DMS79 treated with DMSO at 0.1 percent for 48 hours (cell line): ENCODE results near the gene SH3RF3.

ENCODE experiments used
- DNase-seq: peaks from one replicate; lab custom pipeline; 2025; lab: John Stamatoyannopoulos, UW

Gene SH3RF3

DNA sequence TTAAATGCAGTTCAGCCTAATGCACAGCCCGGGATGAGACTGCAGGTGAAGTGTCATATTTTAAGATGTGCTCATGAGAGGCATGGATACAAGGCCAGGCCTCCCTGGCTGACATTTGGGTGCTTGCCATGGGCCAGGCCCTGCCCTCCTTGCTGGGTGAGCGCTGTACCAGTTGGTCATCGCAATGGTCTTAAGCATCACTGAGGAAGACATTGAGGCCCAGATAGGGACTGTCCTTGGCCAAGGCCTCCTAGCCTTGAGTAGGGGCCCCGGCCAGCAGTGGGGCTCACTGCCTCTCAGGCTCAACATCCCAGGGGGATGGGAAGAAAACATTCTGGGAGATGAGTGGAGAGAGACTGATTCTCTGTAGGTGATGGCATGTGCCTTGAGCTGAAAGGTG, 184.3 kb downstream of the SH3RF3 start:
- no peak for DNase-seq

DNA sequence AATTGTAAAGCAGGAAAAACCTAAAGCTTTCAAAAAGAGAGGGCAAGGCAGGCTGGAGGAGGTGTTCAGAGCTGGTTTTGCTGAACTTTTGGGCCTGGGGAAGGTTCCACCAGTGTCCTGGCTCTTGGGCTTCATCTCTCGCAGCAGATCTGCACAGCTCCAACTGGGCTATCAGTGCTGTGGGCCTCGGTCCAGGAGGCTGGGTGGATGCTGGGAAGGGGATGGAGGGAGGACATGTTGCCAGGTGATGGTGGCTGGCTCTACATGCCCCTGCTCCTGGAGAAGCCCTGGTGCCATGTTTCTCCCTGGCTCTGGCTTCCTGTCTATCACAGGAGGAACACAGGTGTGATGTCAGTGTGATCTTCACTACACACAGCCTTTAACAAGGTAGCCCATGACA, 187.1 kb downstream of the SH3RF3 start:
- DNase-seq = no peak

DNA sequence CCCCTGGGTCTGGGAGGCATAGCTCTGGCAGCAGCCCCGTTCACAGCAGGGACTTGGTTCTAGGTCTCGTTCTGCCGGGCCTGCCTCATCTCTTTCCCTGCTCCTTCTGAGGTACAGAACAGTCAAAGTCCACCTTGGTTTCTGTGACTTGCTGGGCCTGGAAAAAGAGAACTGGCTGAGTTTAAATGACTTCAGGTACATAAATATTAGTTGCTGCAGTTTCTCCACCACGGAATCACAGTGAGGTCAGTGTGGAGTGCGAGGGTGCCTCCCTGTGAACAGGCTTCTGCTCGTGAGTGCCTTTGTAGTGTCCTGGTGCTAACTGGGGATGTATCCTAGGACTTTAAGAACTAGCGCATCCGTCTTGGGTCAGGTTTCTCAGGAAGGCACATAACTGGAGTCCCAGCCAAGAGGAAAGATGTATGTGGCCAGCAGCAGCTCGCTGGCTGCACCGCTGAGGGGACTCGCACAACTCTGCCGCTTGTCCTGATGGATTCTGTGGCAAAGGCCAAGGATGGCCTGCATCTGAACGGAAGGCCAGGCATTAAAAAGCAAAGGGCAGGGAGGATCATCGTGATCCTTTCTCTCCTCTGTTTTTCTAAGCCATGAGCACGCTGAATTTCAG, 188.6 kb downstream of the SH3RF3 start:
- no peak for DNase-seq

DNA sequence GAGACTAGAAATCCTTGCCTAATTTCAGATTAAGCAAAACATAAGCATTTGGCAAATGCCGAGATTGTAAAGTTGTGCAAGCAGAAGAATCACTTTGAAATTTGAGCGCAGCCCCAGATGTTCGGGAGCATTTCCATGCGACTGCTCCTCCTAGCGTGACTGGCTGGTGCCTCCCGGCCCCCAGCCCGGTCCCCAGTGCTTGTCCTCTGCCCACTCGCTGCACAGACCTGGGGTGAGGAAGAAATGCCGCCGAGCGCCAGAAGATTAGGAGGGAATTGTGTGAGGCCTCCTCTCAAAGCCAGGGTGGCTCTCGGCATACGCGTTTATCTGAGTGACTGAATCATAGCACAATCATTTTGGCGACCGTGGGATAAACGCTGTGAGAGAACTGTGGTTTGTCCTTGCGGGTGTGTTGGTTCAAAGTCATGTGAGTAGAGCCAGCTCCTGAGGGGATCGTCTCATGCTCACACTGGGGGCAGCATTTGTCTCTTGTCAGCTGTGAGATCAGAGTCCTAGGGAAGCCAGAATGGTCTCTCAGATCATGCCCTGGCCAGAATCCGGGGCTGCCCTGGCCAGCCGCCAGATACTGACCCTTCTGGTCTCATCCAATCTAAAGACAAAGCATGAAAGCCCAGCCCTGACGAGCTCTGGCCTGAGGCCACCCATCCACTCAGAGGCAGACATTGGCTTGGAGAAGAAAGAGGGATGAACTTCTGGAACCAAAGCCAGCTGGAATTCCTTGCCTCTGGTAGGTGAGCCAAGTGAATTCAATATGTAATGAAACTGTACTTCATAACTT, 189.3 kb downstream of the SH3RF3 start:
- DNase-seq = peak; percentile 49

DNA sequence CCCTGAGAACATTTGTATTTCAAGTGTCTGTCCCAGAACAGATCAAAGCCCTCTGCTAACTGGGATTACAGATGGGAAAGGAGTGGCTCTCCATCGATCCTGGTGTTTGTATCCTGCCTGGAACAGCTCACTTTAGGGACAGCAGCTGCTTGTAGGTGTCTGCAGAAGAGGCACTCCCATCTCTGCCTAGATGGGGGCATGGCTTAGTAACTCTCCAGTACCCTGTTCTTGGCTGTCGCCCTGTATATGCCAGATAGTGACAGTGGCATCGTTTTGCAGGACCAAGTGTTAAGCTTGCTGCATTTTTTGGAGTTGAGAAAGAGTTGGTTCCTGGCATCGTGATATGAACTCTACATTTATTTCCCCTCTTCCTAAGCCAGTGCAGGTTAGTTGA, 189.9 kb downstream of the SH3RF3 start:
- DNase-seq = no peak

DNA sequence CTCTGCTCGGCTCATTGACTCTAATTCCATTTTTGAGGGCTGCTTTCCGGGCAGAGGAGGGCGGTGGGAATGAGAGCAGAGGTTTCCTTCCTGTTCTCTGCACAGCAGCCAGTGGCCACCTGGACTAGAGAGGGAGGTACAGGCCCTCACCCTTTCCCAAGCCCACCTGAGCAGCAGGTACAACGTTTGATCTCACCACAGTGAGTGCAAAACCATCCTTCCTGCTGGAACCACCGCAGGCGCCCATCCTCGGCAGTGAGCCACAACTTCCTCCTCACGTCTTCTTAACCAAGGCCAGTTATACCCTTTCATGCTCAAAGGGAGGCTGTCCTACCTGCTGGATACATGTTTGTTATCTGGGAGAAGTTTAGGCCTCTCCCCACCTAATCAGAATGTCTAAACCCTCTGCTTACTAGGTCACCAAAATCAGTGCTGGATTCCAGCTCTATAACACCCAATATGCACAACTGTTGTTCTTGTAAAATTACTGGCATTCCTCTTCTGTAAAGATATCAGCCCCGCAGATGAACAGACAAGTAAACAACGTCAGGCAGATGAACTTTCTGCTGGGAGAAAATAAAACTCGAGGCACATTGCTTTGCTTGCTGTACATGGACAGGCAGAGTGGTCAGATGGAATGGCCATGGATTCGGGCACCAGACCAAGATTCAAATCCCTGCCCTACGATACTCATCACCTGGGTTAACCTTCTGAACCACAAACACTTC, 191.4 kb downstream of the SH3RF3 start:
- DNase-seq = no peak

DNA sequence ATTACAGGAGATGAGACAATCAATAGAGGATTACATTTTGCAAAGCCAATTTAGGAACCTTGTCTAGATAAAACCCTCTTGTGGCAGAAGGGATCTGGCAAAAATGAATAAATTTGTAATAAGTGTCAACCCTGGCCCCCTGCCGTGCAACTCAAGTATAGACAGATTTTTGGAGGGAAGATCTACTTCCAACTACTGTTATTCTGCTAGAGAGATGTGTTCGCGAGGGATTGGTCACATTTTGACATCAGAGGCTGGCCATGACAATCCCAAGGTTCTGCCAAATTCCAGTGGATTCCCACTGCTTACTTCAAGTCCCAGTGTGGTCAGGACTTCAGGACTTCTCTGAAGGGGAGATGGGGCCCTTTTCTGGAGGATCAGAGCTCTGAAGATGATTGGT, 192.6 kb downstream of the SH3RF3 start:
- DNase-seq = no peak

DNA sequence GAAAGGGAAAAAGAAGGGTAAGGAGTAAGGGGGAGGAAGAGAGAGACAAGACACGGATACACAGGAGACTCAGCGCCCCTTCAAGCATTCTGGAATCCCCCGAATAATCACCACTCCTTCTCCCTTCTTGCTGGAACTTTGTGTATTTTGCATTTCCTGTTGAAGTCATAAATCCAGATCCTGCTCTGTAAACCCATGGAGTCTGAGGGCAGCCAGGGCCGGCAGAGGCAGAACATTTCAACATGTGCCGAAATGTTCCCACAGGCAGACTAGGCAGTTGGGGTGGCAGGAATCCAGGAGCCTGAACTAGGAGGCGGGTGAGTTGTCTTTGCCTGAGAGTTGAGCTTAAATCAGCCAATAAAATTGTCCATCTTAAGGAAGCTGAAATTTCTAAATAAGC, 193.1 kb downstream of the SH3RF3 start:
- DNase-seq = no peak

DNA sequence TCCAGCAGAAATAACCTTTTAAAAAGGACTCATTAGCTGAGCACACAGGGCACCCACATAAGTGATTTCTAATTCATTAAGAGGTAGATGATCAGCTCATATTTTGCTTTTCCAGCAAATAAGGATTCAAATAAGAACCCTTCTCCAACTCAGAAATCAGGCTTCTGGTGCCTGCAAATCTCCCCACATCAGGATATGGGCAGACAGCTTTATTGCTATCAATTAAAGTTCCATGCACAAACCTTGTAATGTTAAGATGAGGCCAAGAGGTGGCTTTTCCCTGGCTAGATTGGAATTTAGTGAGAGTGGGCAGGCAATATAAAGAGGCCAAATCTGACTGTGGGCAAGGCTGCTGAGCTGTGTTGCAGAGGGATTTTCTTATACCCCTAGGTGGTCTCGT, 193.6 kb downstream of the SH3RF3 start:
- DNase-seq = no peak

DNA sequence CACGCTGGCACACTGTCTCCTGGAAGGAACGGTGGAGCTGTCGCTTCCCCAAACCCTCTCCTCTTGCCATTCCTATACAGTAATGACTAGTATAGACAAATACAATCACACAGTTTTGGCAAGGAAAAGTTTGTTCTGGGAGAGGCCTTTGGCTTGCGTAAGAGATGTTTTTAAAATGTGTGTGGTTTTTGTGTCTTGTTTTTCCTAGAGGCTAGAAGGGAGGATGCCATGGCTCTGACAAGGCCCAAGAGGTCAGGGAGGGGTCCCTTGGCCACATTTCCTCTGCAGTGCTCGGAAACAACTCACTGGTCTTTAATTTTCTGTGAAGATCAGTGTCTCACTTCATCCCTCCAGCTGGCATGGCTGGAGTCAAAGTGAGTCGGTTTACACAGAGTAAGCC, 195.9 kb downstream of the SH3RF3 start:
- no peak for DNase-seq

DNA sequence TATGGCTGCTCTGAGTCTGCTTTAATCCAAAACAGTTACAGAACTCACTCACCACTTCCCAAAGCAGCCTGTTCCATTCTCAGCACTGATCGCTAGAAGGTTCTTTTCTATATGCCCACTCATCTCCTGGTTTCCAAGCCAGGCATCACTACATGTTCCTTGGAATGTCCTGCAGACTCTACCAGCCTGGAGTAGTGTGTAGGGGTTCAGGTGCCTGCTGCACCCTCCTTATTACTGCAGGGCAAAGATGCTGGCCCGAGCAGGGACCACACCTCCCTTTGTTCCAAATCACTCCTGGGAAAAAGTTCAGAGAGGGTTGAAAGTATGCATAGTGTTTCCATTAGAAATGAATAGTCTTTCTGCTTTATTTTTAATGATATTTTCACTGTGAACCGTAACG, 196.6 kb downstream of the SH3RF3 start:
- DNase-seq = no peak

DNA sequence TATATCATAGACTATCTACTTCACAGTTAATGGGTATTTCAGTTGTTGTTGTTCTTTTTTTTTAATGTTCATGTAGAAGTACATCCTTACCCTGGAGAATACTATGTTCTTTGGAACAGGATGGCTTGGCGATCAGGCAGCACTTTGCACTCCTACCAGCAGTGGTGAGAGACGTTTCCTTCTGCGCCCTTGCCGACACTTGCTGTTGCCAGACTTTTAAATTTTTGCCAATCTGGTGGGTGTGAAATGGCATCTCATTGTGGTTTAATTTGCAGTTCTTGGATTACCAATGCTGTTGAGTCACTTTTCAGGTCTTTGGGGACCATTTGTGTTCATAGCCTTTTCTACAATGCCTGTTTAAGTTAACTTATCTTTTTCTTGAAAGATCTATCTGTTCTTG, 197.3 kb downstream of the SH3RF3 start:
- DNase-seq = no peak

DNA sequence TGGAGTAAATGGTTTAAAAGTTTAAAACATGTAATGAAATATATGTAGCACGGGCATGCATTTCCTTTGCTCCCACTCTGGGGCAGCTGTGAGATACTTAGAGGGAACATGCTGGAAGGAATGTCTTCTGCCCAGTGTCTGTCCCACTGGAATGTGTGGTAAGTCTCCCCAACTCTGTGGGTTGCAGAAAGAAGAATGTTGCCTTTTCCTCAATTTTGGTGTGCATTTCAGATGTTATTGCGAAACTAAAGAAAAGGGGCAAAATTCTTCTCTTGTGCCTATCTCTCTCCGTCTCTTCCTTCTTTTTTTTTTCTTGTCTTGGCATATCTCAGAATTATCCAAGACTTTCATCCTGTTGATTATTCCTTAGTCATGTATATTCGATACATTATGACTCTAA, 201.1 kb downstream of the SH3RF3 start:
- DNase-seq = no peak

DNA sequence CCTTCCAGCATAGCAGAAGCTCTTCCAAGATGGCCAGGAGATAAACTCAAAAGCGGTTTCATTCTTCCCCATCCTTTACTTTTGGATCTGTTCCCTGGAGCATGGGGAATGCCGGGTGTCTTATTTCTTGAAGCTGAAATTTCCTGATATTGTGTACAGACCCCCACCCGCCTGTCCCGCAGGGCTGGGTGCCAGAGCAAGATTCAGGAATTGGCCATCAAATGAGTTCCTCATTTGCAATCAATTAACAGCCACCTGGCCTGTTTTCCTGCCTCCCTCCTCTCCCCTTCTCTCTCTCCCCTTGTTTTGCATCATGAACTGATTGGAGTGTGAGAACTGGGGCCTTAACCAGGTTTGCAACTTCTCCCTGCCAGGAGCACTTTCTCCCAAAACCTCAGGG, 202.1 kb downstream of the SH3RF3 start:
- DNase-seq = no peak

DNA sequence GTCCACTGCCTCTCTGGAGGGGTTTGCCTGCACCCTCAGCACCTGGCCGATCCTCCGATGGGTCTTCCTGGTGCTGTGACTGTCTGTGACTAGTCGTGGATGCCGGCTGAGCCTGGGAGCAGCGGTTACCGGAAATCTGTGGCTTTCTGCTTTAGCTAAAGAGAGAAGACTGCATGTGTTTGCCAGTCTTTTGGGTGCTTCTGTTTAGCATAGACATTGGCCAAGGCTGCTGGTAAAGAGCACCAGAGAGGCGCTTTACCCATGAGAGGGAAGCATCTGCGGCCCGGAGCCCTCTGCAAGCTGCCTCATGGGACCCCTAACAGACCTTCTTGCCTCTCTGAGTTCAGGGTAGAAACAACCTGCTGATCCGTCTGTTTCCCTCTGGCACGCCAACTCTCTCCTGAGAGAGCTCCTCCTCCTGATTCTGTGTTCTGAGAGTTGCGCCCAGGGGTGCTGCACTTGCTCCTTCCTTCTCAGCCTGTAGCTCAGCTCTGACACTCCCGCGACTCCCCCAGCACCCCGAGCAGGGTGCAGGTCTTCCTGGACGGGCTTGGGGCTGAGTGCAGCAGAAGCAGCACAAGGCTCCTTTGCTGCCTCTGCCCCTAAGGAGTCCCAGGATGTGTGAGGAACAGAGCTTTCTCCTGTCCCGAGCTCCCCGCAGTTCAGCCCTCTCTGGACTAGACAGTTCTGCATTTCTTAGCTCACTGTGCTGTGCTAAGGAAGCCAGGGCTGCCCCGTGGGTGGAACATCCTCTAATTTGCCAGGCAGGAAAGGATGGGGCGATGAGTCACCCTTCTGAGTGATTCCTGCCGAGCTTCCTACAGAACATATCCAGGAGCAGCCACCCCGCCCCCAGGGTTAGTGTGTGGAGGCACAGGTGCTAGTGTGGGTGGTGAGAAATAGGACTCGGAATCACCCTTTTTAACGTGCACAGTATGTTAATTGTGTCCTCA, 203.2 kb downstream of the SH3RF3 start:
- no peak for DNase-seq

DNA sequence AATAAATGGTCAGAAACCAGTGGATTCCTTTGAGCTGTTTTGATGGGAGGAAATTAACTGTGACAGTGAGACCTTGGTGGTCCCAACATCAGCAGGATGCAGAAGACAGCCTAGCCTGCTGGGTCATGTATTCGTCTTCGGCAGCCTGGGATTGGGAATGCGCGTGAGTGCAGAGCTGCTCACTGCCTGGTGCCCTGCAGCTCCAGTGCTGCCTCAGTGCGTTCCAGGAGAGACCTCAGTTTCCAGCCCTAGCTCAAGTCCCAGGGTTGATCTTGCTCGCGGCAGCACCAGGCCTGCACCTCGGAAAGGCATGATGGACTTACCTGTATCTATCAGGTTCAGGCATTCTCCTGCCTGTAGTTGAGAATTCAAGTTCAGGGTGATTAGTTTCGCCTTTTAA, 203.9 kb downstream of the SH3RF3 start:
- no peak for DNase-seq

DNA sequence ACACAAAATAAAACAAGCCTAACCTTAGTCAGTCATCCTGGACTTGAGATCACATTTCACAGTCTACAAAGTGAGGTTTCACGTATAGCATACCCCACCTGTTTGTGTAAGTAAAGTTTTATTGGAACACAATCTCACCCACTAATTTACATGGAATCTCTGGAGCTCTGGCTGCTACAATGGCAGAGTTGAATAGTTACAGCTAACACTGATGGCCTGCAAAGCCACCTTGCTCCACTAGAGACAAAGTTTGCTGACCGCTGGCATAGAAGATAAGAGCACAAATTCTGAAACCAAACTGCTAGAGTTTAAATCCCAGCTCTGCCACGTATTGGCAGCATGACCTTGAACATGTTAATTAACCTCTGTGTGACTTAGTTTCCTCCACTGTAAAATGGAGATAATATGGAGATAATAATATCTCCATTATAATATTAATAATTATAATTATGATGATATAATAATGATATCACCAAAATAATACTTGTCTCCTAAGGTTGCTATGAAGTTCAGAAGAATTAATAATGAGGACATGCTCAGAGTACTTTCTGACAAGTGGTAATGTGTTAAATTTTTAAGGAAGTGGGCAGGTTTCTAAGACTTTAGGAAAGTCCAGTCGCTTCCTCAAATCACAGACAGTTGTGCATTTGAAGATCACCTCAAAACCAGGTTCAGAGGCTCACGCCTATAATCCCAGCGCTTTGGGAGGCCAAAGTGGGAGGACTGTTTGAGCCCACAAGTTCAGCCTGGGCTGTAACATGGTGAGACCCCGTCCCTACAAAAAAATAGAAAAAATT, 204.6 kb downstream of the SH3RF3 start:
- no peak for DNase-seq

DNA sequence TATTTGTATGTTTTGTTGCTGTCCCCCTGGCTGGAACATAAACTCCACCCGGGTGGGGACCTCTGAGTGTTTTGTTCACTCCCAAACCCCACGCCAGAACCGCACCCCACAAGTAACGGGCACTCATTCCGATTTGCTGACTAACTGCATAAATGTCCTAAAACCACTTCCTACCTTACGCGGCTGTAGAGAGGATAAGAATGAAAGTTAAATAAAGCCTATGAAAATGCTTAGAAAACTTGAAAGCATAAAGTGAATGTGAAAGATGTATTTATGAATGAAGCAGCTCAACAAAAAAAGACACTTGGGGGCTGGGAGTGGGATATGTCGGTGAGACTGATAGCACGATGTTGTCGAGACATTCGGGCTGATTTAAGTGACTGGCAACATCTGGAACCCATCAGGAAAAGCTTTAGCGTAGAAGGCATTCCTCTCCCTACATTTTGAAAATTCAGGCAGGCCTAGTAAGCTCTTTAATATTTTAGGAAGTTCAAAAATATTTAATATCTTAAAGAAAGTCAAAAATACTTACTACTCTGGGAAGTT, 206.7 kb downstream of the SH3RF3 start:
- DNase-seq = no peak

DNA sequence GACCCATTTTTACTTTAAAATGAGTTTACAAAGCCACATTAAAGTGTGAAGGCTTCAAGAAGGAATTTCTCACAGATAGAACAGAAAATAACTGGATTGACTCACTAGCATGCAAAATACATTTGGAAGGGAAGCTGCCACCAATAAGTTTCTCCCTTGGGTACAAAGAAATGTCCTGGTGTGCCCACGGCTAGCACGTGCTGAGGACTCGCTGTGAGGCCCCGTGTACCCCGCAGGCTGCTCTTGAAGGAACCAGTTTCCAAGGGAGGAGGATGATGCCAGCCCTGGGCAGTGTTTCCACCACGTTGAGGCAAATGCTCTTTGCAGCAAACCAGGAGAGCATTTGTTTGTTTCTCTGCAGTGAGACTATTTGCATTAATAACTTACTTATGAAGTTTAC, 207.3 kb downstream of the SH3RF3 start:
- DNase-seq = no peak

DNA sequence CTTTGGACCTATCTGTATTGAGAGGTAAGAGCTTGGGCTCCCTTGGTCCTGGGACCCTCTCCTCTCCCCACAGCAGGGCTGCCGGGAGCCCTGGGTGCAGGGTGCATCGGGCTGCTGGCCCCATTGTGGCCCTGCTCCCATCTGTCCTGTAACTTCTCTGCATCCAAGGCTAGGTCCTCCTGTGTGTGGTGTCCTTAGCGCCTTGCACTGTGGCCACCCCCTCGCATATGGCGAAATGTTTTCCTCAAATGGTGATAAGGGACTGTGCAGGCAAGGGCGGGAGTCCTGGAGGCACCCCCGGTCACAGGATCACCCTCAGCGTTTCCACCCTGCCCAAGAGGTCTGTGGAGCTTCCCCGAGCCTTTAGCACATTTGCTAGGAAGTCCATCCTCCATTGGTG, 208.2 kb downstream of the SH3RF3 start:
- no peak for DNase-seq

DNA sequence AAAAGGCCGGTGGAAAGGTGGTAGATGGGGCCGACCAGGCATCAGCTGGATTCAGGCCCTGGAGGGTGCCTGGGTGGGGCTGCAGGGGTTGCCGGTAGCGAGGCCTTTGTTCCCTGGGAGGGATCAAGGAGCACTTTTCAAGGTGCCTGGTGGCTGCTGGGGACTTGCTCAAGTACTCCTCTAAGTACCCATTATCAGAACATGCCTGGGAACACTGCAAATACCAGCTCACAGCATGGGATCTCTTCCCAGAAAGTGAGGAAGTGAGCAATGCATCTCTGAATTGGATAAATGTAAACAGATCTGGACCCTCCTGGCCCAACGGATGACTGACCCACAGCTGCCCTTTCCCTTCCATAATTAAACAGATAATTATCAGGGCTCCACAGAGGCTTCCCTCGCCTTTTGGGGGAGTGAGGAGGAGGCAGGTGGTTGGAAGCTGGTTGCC, 210.5 kb downstream of the SH3RF3 start:
- peak; percentile 33 for DNase-seq
